Lower leg skin (tissue), 4 donors: ENCODE results near the gene HLTF. TPM values are rescaled to one million over a fixed set of nuclear protein-coding genes. Genes with fewer than 3 reads are reported as not detected.

ENCODE experiments used
- DNase-seq, 2 donors: peaks; one replicate each; pipeline ENCODE4 v3.0.0-alpha.2; 2019; ENCODE audit warnings: low spot score in 2 of 2
- H3K4me3 ChIP-seq: fragments of 200-600 bp; sonication (generic); 2 replicates; pipeline ENCODE4 v1.5.1; 2017; ENCODE audit warnings: mild to moderate bottlenecking, low read depth; ENCODE audit not compliant: poor library complexity, severe bottlenecking
- POLR2A ChIP-seq, 2 donors: fragments of 450-650 bp; IDR thresholded peaks; one replicate each; pipeline ENCODE4 v1.6.1; 2016 to 2017; ENCODE audit warnings: antibody characterized with exemption in 2 of 2, mild to moderate bottlenecking in 1 of 2, moderate library complexity in 1 of 2
- WGBS, 2 donors: methylation state at CpG; one replicate each; pipeline ENCODE4 v1.1.5; 2018; 5-methylcytosine and 5-hydroxymethylcytosine counted together
- intact Hi-C: fragments of 100-400 bp; cut with DNase I; formaldehyde crosslinking; loops from one replicate; pipeline ENCODE4 v1.15.0; 2023; ENCODE audit warnings: low total_unique reads
- total RNA-seq, 4 donors: library from RNA; depleted of rRNA; stranded (reverse); fragments of >200 nt; gene quantifications; one replicate each; pipeline ENCODE4 v1.1.0, GENCODE V29; 2016
- TF ChIP-seq, protein P1 (sequence below), 3 donors: fragments of 450-650 bp; IDR thresholded peaks; one replicate each; pipeline ENCODE4 v1.5.1; 2016; ENCODE audit warnings: antibody characterized with exemption in 3 of 3, mild to moderate bottlenecking in 3 of 3, moderate library complexity in 2 of 3

The HLTF gene
- total RNA-seq, 4 donors from 2014 or later = 3.3 to 7.7 (median 5.7) TPM

DNA sequence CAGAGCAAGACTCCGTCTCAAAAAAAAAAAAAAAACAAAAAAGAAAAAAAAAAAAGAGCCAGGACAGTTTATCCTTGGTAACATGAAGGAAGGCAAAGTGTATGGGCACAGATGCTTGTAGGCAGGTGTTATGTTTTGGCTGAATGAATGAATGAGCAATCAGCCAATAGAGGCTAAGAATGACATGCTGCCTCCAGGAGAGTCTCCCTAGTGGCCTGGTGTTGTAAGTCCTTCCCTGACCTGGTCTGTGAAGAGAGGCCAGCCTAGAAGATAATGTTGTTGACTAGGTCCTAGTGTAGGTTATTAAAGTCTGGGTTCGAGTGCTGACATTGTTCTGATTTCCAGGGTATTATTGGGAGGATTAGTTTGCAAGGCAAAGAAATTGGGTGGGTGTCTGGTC, 70.1 kb downstream of the HLTF start:
- TF ChIP-seq POLR2A (IDR thresholded peaks at IDR 0.05) = no peak
- TF ChIP-seq, protein P1, sequence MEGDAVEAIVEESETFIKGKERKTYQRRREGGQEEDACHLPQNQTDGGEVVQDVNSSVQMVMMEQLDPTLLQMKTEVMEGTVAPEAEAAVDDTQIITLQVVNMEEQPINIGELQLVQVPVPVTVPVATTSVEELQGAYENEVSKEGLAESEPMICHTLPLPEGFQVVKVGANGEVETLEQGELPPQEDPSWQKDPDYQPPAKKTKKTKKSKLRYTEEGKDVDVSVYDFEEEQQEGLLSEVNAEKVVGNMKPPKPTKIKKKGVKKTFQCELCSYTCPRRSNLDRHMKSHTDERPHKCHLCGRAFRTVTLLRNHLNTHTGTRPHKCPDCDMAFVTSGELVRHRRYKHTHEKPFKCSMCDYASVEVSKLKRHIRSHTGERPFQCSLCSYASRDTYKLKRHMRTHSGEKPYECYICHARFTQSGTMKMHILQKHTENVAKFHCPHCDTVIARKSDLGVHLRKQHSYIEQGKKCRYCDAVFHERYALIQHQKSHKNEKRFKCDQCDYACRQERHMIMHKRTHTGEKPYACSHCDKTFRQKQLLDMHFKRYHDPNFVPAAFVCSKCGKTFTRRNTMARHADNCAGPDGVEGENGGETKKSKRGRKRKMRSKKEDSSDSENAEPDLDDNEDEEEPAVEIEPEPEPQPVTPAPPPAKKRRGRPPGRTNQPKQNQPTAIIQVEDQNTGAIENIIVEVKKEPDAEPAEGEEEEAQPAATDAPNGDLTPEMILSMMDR (IDR thresholded peaks at IDR 0.05) = no peak
- DNase-seq = no peak
- intact Hi-C loops = no loop called here
- no peak overlapping the region for H3K4me3 ChIP-seq
- WGBS, 2 donors = 87 to 97% methylated on average over 2 of the region's 2 CpGs

DNA sequence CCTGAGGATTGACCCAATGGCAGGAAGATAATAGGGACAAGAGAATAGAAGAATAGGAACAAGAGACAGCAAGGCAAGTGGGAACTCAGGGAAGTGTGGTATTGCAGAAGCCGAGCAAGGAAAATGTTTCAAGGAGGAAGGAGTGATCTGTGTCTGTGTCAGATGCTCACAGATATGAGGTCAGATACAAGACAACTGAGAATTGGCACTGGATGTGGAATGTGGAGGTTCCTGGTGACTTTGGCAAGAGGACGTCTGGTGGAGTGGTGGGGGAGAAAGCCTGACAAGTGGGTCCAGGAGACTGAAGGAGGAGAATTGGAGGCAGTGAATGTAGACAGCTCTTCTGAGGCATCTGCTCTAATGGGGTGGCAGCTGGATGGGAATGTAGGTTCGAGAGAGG, 70.9 kb downstream of the HLTF start:
- intact Hi-C loops = no loop called here
- DNase-seq = no peak
- 73 to 79% methylated on average over 3 of the region's 3 CpGs for WGBS, 2 donors
- no peak overlapping the region for H3K4me3 ChIP-seq
- TF ChIP-seq, protein P1 (IDR thresholded peaks at IDR 0.05) = no peak
- TF ChIP-seq POLR2A (IDR thresholded peaks at IDR 0.05) = no peak

DNA sequence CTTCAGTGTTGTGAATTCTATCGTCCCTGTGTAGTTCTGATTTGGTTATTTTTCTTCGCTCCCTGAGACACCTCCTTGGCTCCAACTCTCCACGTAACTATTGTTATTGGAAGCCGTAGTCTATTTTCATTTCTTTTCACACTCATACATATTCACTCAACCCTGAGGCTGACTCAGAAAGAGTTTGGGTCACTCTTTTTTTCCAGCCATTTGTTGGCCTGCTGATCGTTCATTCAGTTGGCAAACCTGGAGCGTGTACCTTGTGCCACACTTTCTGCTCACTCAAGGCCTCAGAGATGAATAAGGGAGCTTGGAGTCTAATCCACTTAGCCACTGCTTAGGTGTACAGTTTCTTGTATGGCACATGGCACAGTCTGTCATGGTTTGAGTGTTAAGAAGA, 72.6 kb downstream of the HLTF start:
- no peak for DNase-seq
- H3K4me3 ChIP-seq = no peak overlapping the region
- WGBS, 2 donors = 95 to 99% methylated on average over 6 of the region's 6 CpGs
- no peak for TF ChIP-seq POLR2A (IDR thresholded peaks at IDR 0.05)
- TF ChIP-seq, protein P1 (IDR thresholded peaks at IDR 0.05) = no peak
- intact Hi-C loops = no loop called here

DNA sequence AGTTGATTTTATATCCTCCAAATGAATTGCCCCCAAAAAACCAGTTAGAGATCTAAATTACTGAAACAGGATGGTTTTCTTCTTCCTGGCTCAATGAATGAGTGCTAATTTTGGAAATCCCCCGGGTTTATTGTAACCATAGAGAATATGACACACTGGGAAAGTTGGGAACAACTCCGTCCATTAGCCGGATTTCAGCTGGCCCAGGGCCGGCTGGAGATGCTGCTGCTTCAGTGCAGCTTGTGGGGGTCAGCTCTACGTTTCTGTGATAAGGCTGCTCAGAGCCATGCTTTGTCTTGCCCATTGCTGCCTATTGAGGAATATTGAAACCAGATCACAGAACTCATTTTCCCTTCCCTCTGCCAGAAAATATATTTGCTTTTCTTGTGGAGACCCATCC, 74.7 kb downstream of the HLTF start:
- DNase-seq = no peak
- WGBS, 2 donors = 61 to 63% methylated on average over 5 of the region's 5 CpGs
- no peak overlapping the region for H3K4me3 ChIP-seq
- TF ChIP-seq POLR2A (IDR thresholded peaks at IDR 0.05) = no peak
- TF ChIP-seq, protein P1 (IDR thresholded peaks at IDR 0.05) = no peak
- intact Hi-C loops = no loop called here

DNA sequence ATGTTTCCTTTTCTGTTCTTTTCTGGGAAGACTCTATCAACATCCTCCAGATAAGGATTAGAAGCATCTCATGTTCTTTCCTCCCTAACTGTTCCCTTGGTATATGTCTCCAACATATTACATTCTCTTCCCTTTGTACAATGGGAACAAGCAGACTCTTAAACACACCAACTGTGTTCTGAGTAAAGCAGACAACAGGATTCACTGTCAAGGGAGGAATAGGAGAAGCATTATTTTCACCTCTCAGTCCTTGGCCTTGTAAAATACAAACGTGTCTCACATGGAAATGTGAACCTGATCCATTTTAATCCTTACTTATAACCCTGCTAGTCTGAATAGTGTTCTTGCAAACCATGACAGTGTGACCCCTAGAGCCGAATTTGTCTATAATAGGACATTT, 75.4 kb downstream of the HLTF start:
- H3K4me3 ChIP-seq = no peak overlapping the region
- 67 to 76% methylated on average over 2 of the region's 2 CpGs for WGBS, 2 donors
- TF ChIP-seq, protein P1 (IDR thresholded peaks at IDR 0.05) = no peak
- no peak for TF ChIP-seq POLR2A (IDR thresholded peaks at IDR 0.05)
- intact Hi-C loops = no loop called here
- DNase-seq = no peak

GRCh38 chr3:149010504-149010951, 75.8 kb downstream of the HLTF start:
- H3K4me3 ChIP-seq = no peak overlapping the region
- intact Hi-C loops = no loop called here
- 88 to 89% methylated on average over 6 of the region's 6 CpGs for WGBS, 2 donors
- no peak for DNase-seq
- TF ChIP-seq, protein P1 (IDR thresholded peaks at IDR 0.05) = no peak
- no peak for TF ChIP-seq POLR2A (IDR thresholded peaks at IDR 0.05)
